Neural crest cell (in vitro differentiated cells): ENCODE measurements around the gene MRC1. TPM values are rescaled to one million over a fixed set of nuclear protein-coding genes. Genes with fewer than 3 reads are reported as not detected.

ENCODE experiments used
- DNase-seq: peaks from one replicate; pipeline ENCODE4 v3.0.0; 2021; ENCODE audit warnings: low read depth, mixed read lengths, low spot score
- H3K27ac Mint-ChIP-seq: one replicate; pipeline ENCODE4 v1.8.0; 2021; ENCODE audit warnings: mild to moderate bottlenecking, mixed read lengths; ENCODE audit not compliant: unreplicated experiment
- H3K27me3 Mint-ChIP-seq: 2 replicates; pipeline ENCODE4 v1.8.0; 2021; ENCODE audit warnings: low read depth, mild to moderate bottlenecking, mixed read lengths
- H3K36me3 Mint-ChIP-seq: 2 replicates; pipeline ENCODE4 v1.8.0; 2021; ENCODE audit warnings: low read depth, mild to moderate bottlenecking, mixed read lengths
- H3K4me1 Mint-ChIP-seq: 2 replicates; pipeline ENCODE4 v1.8.0; 2021; ENCODE audit warnings: mixed read lengths
- H3K4me3 Mint-ChIP-seq: one replicate; pipeline ENCODE4 v1.8.0; 2021; ENCODE audit warnings: mild to moderate bottlenecking, mixed read lengths
- H3K9me3 Mint-ChIP-seq: 2 replicates; pipeline ENCODE4 v1.8.0; 2021; ENCODE audit warnings: mixed read lengths
- CTCF ChIP-seq: fragments of 200-600 bp; sonication (generic); conservative IDR thresholded peaks from 2 replicates; pipeline ENCODE4 v1.5.0; 2021; ENCODE audit warnings: antibody characterized with exemption, mild to moderate bottlenecking
- total RNA-seq: library from RNA; stranded (reverse); gene quantifications from 2 replicates; pipeline ENCODE4 v1.2.1, GENCODE V29; 2021

Gene MRC1
- total RNA-seq, 1 donor from 2014 or later, result not detected

- Mint-ChIP-seq H3K4me1 (no peaks in the 10 kb centered on the region), H3K9me3 (peaks cover 7% of the 10 kb centered on the region), H3K27me3 (no peaks in the 10 kb centered on the region), H3K4me3 (no peak overlapping the region), H3K27ac (no peak overlapping the region), H3K36me3 (no peaks in the 10 kb centered on the region)
- TF ChIP-seq CTCF, result no peak
- no peak for DNase-seq
Observed at GRCh38 chr10:17914169-17915045, 105.3 kb downstream of the MRC1 start.

GRCh38 chr10:17915181-17915580 is 106.0 kb downstream of the MRC1 start:
- no peak for TF ChIP-seq CTCF
- H3K27me3 Mint-ChIP-seq, result no peaks in the 10 kb centered on the region
- H3K36me3 Mint-ChIP-seq, result no peaks in the 10 kb centered on the region
- H3K9me3 Mint-ChIP-seq, result peaks cover 12% of the 10 kb centered on the region
- no peak overlapping the region for H3K27ac Mint-ChIP-seq
- no peak for DNase-seq
- H3K4me1 Mint-ChIP-seq, result no peaks in the 10 kb centered on the region
- no peak overlapping the region for H3K4me3 Mint-ChIP-seq

- no peaks in the 10 kb centered on the region for H3K36me3 Mint-ChIP-seq
- H3K27ac Mint-ChIP-seq, result no peak overlapping the region
- no peak for TF ChIP-seq CTCF
- DNase-seq, result no peak
- no peaks in the 10 kb centered on the region for H3K27me3 Mint-ChIP-seq
- H3K9me3 Mint-ChIP-seq, result peaks cover 12% of the 10 kb centered on the region
- H3K4me3 Mint-ChIP-seq, result no peak overlapping the region
- H3K4me1 Mint-ChIP-seq, result no peaks in the 10 kb centered on the region
Observed at GRCh38 chr10:17918187-17918903, 109.2 kb downstream of the MRC1 start.

GRCh38 chr10:17921378-17921777 is 112.2 kb downstream of the MRC1 start:
- Mint-ChIP-seq H3K27ac (no peak overlapping the region), H3K9me3 (peaks cover 15% of the 10 kb centered on the region), H3K27me3 (no peaks in the 10 kb centered on the region), H3K4me3 (no peak overlapping the region), H3K4me1 (no peaks in the 10 kb centered on the region), H3K36me3 (no peaks in the 10 kb centered on the region)
- DNase-seq, result no peak
- no peak for TF ChIP-seq CTCF

- no peak for TF ChIP-seq CTCF
- H3K27me3 Mint-ChIP-seq, result no peaks in the 10 kb centered on the region
- no peak overlapping the region for H3K4me3 Mint-ChIP-seq
- no peak for DNase-seq
- H3K9me3 Mint-ChIP-seq, result peaks cover 11% of the 10 kb centered on the region
- H3K36me3 Mint-ChIP-seq, result no peaks in the 10 kb centered on the region
- no peaks in the 10 kb centered on the region for H3K4me1 Mint-ChIP-seq
- H3K27ac Mint-ChIP-seq, result no peak overlapping the region
Observed at GRCh38 chr10:17923728-17924127, 114.6 kb downstream of the MRC1 start.
